ENCODE data around the gene NID1.
"Not testable (repeated sequence)": the region's sequence is repeated elsewhere in the genome, so short reads cannot be mapped to it uniquely, and the experiment has no call there.

Gene NID1

GRCh38 chr1:235932090-235932510, 132.8 kb downstream of the NID1 start:
- Histone ChIP-seq H3K4me2 (ENCODE audit: low read length) (no peak overlapping the region), H3K4me1 (no peaks in the 10 kb centered on the region), H3K36me3 (ENCODE audit: control insufficient read depth, insufficient read depth, low read length) (no peaks in the 10 kb centered on the region), H3K79me2 (no peaks in the 10 kb centered on the region), H3K9ac (no peak overlapping the region), H3K9me3 (ENCODE audit: control insufficient read depth, low read length) (no peaks in the 10 kb centered on the region), H3K27me3 (ENCODE audit: control insufficient read depth, insufficient read depth, low read length) (no peaks in the 10 kb centered on the region), H3K27ac (no peak overlapping the region), H2AFZ (no peak overlapping the region), H3K4me3 (ENCODE audit: low read depth, low read length) (no peak overlapping the region)
- TF ChIP-seq CTCF (IDR thresholded peaks at IDR 0.05), result no peak

GRCh38 chr1:235931171-235931738, 133.6 kb downstream of the NID1 start:
- Histone ChIP-seq H3K27me3 (ENCODE audit: control insufficient read depth, insufficient read depth, low read length) (no peaks in the 10 kb centered on the region), H3K4me3 (ENCODE audit: low read depth, low read length) (no peak overlapping the region), H3K4me2 (ENCODE audit: low read length) (no peak overlapping the region), H3K36me3 (ENCODE audit: control insufficient read depth, insufficient read depth, low read length) (no peaks in the 10 kb centered on the region), H3K9ac (no peak overlapping the region), H3K4me1 (no peaks in the 10 kb centered on the region), H3K79me2 (no peaks in the 10 kb centered on the region), H2AFZ (no peak overlapping the region), H3K27ac (no peak overlapping the region), H3K9me3 (ENCODE audit: control insufficient read depth, low read length) (no peaks in the 10 kb centered on the region)
- TF ChIP-seq CTCF (IDR thresholded peaks at IDR 0.05), result no peak

- H3K36me3 ChIP-seq (ENCODE audit: control insufficient read depth, insufficient read depth, low read length), result no peaks in the 10 kb centered on the region
- no peak overlapping the region for H2AFZ ChIP-seq
- no peak overlapping the region for H3K9ac ChIP-seq
- no peak overlapping the region for H3K4me3 ChIP-seq (ENCODE audit: low read depth, low read length)
- no peaks in the 10 kb centered on the region for H3K79me2 ChIP-seq
- H3K27ac ChIP-seq, result no peak overlapping the region
- no peaks in the 10 kb centered on the region for H3K9me3 ChIP-seq (ENCODE audit: control insufficient read depth, low read length)
- H3K4me2 ChIP-seq (ENCODE audit: low read length), result no peak overlapping the region
- H3K27me3 ChIP-seq (ENCODE audit: control insufficient read depth, insufficient read depth, low read length), result no peaks in the 10 kb centered on the region
- TF ChIP-seq CTCF (IDR thresholded peaks at IDR 0.05), result no peak
- H3K4me1 ChIP-seq, result no peaks in the 10 kb centered on the region
Observed at GRCh38 chr1:235930543-235930942, 134.3 kb downstream of the NID1 start.

GRCh38 chr1:235929216-235929615, 135.7 kb downstream of the NID1 start:
- Histone ChIP-seq H3K9me3 (ENCODE audit: control insufficient read depth, low read length) (no peaks in the 10 kb centered on the region), H3K36me3 (ENCODE audit: control insufficient read depth, insufficient read depth, low read length) (no peaks in the 10 kb centered on the region), H3K27ac (no peak overlapping the region), H3K4me1 (no peaks in the 10 kb centered on the region), H3K27me3 (ENCODE audit: control insufficient read depth, insufficient read depth, low read length) (no peaks in the 10 kb centered on the region), H3K9ac (no peak overlapping the region), H3K79me2 (no peaks in the 10 kb centered on the region), H3K4me2 (ENCODE audit: low read length) (no peak overlapping the region), H2AFZ (no peak overlapping the region), H3K4me3 (ENCODE audit: low read depth, low read length) (no peak overlapping the region)
- no peak for TF ChIP-seq CTCF (IDR thresholded peaks at IDR 0.05)

GRCh38 chr1:235928197-235928596, 136.7 kb downstream of the NID1 start:
- no peak overlapping the region for H2AFZ ChIP-seq
- H3K4me1 ChIP-seq, result no peaks in the 10 kb centered on the region
- no peak overlapping the region for H3K9ac ChIP-seq
- H3K36me3 ChIP-seq (ENCODE audit: control insufficient read depth, insufficient read depth, low read length), result no peaks in the 10 kb centered on the region
- no peaks in the 10 kb centered on the region for H3K27me3 ChIP-seq (ENCODE audit: control insufficient read depth, insufficient read depth, low read length)
- no peak overlapping the region for H3K4me3 ChIP-seq (ENCODE audit: low read depth, low read length)
- no peaks in the 10 kb centered on the region for H3K79me2 ChIP-seq
- no peak for TF ChIP-seq CTCF (IDR thresholded peaks at IDR 0.05)
- H3K27ac ChIP-seq, result no peak overlapping the region
- no peaks in the 10 kb centered on the region for H3K9me3 ChIP-seq (ENCODE audit: control insufficient read depth, low read length)
- no peak overlapping the region for H3K4me2 ChIP-seq (ENCODE audit: low read length)

GRCh38 chr1:235927551-235927950, 137.3 kb downstream of the NID1 start:
- not testable (repeated sequence) for H3K4me1 ChIP-seq; H3K27me3 ChIP-seq (ENCODE audit: control insufficient read depth, insufficient read depth, low read length); H3K9me3 ChIP-seq (ENCODE audit: control insufficient read depth, low read length)

More at GRCh38 chr1:235927551-235927950, 137.3 kb downstream of the NID1 start:
- not testable (repeated sequence) for H3K79me2 ChIP-seq; H3K36me3 ChIP-seq (ENCODE audit: control insufficient read depth, insufficient read depth, low read length); H3K27ac ChIP-seq; H2AFZ ChIP-seq; H3K4me3 ChIP-seq (ENCODE audit: low read depth, low read length); H3K4me2 ChIP-seq (ENCODE audit: low read length); H3K9ac ChIP-seq

Data from parathyroid adenoma (tissue), 2 donors.